A172 (cell line): Measurements from ENCODE around the gene LENG9. TPM values are rescaled to one million over a fixed set of nuclear protein-coding genes. Genes with fewer than 3 reads are reported as not detected.

Experiments
- DNase-seq: peaks from one replicate; pipeline ENCODE4 v3.0.0-alpha.2; 2015; ENCODE audit warnings: low spot score
- total RNA-seq: library from RNA; depleted of rRNA; stranded (reverse); fragments of >200 nt; shearing (Covaris generic); gene quantifications from 2 replicates; pipeline ENCODE4 v1.2.3, GENCODE V29; 2014; rRNA removed

The LENG9 gene
- total RNA-seq, 1 experiment from 2014 or later = not detected

- no peak for DNase-seq
Observed at GRCh38 chr19:54422136-54422535, 41.4 kb downstream of the LENG9 start.

DNA sequence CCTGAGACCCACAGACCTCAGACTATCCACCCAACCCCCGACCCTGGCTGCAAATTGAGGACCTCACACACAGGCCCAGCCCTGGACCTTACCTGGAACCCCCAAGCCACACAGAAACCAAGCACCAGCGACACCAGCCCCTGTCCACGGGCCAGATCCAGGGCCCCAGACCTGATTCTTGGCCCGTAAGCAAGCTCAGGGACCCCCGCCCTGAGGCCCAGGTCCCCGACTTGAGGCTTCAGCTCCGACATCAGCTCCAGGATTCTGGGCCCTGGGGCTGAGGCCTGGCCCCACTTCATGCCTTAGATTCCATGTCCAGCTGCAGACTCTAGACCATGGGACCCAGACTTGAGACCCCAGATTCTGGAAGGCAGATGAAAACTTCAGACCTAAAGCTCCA lies 42.1 kb downstream of the LENG9 start:
- no peak for DNase-seq

- DNase-seq = no peak
Observed at GRCh38 chr19:54421169-54421516, 42.4 kb downstream of the LENG9 start.

GRCh38 chr19:54420383-54421168 lies 43.0 kb downstream of the LENG9 start:
- no peak for DNase-seq

DNA sequence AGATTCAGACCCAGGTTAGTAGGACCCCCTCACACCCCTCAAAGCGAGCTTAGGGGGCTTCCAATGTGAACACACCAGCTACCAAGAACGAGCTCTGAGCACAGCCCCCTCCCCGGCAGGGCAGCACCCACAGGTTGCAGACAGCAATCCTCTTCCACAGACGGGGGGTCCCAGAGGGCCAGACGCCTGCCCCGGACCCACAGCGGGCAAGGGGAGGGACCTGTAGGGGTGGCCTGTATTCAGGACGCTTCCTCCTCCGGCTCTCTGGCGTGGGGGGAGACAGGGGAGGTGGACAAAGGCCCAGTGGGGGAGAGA lies 43.6 kb downstream of the LENG9 start:
- DNase-seq = no peak

- DNase-seq = no peak
Observed at GRCh38 chr19:54418930-54419800, 44.4 kb downstream of the LENG9 start.

GRCh38 chr19:54418030-54418929 lies 45.3 kb downstream of the LENG9 start:
- DNase-seq = peak; percentile 19

- no peak for DNase-seq
Observed at GRCh38 chr19:54416695-54417491, 46.7 kb downstream of the LENG9 start.

DNA sequence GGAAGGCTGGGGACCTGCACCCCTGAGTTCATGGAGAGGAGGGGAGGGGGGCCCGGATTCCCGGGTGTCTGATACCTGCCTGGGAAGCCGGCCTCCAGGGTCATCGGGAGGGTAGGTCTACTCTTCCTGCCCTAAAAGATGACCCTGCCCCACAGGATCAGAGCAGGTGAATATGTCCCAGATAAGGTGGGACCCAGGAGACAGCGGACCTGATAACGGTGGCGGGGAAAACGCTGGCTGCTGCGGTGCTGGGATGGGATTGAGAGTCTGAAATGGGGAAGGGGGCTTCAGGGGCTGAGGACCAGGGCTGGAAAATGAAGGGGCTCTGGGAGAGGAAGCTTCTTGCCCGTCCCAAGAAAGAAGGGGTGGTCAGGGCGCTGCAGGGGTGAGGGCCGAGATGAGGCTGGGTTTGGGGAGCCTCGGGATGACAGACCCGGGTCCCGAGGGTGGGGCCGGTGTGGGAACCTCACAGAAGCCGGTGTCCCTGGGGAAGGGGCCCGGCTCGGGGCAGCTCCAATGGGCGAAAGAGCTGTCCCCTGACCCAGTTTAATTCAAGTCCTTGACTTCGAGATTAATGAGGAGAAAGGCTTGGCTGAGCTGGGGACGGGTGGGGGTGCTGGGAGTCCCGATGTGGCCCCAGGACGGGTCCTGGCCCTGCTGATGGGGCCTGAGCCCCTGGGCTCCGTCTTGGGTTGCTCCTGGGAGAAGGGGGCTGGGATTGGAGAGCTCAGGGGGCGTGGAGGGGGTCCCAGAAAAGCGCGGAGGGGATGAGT lies 47.5 kb downstream of the LENG9 start:
- no peak for DNase-seq

DNA sequence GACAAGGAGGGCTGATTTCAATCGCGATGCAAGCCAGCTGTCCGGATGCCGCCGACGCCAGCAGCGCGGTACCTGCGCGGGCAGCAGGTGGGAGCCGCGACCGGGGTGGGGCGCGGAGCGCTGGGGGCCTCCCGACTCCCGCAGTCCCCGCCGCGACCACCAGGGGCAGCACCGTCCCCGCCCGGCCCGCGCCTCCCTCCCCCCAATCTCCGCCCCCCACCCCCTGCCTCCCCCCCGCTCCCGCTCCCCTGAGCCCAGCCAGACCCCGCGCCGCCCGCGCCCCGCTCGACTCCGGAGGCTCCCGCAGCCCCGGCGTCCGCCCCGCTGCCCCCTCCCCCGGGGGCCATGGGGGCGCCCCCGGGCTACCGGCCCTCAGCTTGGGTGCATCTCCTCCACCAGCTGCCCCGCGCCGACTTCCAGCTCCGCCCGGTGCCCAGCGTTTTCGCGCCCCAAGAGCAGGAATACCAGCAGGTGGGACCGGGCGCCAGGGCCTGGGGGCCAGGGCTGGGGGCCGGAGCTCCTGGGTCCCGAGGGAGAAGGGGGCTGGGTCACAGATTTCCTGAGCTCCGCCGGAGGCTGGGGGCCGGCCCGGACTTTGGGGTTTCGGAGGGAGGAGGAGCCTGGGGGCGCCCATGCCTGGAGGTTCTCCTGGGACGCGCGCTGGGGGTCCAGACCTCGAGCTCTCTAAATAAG lies 48.2 kb downstream of the LENG9 start, which contains the start of gene TTYH1:
TTYH1 (plus strand) TSS at position 257 of the 693 bp plus-strand sequence; CDS start at position 346, 89 bp downstream.
- no peak for DNase-seq

DNA sequence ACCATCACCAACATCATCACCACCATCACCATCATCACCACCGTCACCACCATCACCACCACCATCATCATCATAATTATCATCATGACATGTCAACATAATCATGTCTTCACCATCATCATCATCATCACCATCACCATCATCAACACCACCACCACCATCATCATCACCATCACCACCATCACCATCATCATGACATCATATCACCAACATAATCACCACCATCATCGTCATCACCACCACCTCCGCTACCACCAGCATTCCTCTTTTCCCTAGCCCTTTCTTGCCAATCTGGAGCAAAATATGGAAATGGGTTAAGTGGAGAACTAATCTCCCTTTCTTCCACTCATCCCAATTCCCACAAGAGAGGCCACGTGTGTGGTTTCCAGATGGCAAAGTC lies 49.4 kb downstream of the LENG9 start:
- no peak for DNase-seq

- no peak for DNase-seq
Observed at GRCh38 chr19:54412877-54413276, 50.7 kb downstream of the LENG9 start.

Other genes with a start within 250 kb of the LENG9 start
- gene LILRB3, start 240.8 kb downstream of the LENG9 start, total RNA-seq = not detected in 2 replicates
- not detected in 2 replicates for gene LILRA6, start 221.0 kb downstream of the LENG9 start, total RNA-seq
- gene LILRB5, start 206.5 kb downstream of the LENG9 start, total RNA-seq = not detected in 2 replicates
- not detected in 2 replicates for gene LILRB2, start 182.7 kb downstream of the LENG9 start, total RNA-seq
- gene LILRA5, start 150.6 kb downstream of the LENG9 start, total RNA-seq = not detected in 2 replicates
- not detected in 2 replicates for gene LILRA4, start 124.6 kb downstream of the LENG9 start, total RNA-seq
- gene LAIR1, start 98.8 kb downstream of the LENG9 start, total RNA-seq = not detected in 2 replicates
- gene TTYH1, start 48.3 kb downstream of the LENG9 start, total RNA-seq = not detected in 2 replicates
- gene LENG8, start 14.6 kb downstream of the LENG9 start, total RNA-seq = 13.6 and 14.8 TPM in 2 replicates
- gene CDC42EP5, start 9.5 kb upstream of the LENG9 start, total RNA-seq = 17.2 and 19.1 TPM in 2 replicates
- gene LAIR2, start 39.1 kb upstream of the LENG9 start, total RNA-seq = not detected in 2 replicates
- not detected in 2 replicates for gene LILRA2, start 110.0 kb upstream of the LENG9 start, total RNA-seq
- gene LILRA1, start 129.9 kb upstream of the LENG9 start, total RNA-seq = not detected in 2 replicates
- gene LILRB1, start 166.7 kb upstream of the LENG9 start, total RNA-seq = not detected in 2 replicates
- gene LILRB4, start 199.2 kb upstream of the LENG9 start, total RNA-seq = not detected in 2 replicates